GM12892 (cell line): ENCODE measurements around the gene TPSAB1.

Source experiments
- POLR2A ChIP-seq: IDR thresholded peaks from 2 replicates; pipeline ENCODE4 v1.6.1; 2011; ENCODE audit warnings: low read depth, low read length, control low read depth
- POLR2AphosphoS5 ChIP-seq: IDR thresholded peaks from 2 replicates; pipeline ENCODE4 v1.6.1; 2011; ENCODE audit warnings: low read depth, low read length, control low read depth

DNA sequence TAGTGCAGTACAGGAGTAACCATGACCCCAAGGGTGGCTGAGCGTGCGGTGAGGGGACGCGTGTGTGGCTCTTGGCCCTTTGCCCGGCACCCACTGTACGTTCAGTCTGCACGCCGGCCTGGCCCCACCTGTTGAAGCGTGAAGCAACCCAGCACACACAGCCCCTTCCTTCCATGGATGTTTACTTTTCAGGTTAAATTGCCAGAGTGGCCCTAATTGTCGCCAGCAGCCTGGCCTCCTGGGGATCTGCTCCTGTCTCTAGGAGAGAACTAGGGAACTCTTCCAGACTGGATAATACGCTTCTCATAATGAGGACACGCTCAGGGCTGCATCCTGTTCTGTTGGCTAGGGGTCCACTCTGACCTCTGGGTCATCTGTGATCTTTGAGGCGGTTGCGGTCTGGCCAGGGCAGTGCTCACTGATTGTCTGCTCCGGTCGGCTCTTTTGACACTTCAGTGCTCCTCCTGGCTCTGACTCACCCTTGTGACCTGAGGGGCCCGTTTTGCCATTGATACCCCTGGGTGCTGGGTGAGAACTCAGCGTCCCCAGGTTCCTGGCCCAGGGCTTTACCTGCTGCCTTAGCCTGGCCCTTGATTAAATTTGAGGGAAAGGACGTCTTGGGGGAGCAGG lies 43.2 kb upstream of the TPSAB1 start:
- TF ChIP-seq POLR2AphosphoS5, result no peak
- no peak for TF ChIP-seq POLR2A
